Stimulated activated CD8-positive, alpha-beta memory T cell treated with anti-CD3 and anti-CD28 coated beads, Interleukin-15, amount 100 ng/mL, for 24 hours (primary cell): ENCODE results near the gene SMCHD1.
"Not testable (repeated sequence)": the region's sequence is repeated elsewhere in the genome, so short reads cannot be mapped to it uniquely, and the experiment has no call there.

ENCODE experiments used
- DNase-seq: peaks from one replicate; pipeline ENCODE4 v3.0.0-alpha.2; 2020; ENCODE audit warnings: low read depth

The SMCHD1 gene

GRCh38 chr18:2818281-2818680 is 162.8 kb downstream of the SMCHD1 start:
- DNase-seq = no peak

- no peak for DNase-seq
Observed at GRCh38 chr18:2821695-2822094, 166.2 kb downstream of the SMCHD1 start.

- DNase-seq = no peak
Observed at GRCh38 chr18:2822213-2822921, 166.8 kb downstream of the SMCHD1 start.

GRCh38 chr18:2823202-2823601 is 167.7 kb downstream of the SMCHD1 start:
- DNase-seq = no peak

- no peak for DNase-seq
Observed at GRCh38 chr18:2823966-2824365, 168.4 kb downstream of the SMCHD1 start.

GRCh38 chr18:2824865-2825264 is 169.3 kb downstream of the SMCHD1 start:
- DNase-seq = no peak

GRCh38 chr18:2825613-2826175 is 170.2 kb downstream of the SMCHD1 start:
- DNase-seq = no peak

GRCh38 chr18:2826581-2826980 is 171.1 kb downstream of the SMCHD1 start:
- DNase-seq = no peak

GRCh38 chr18:2827061-2827460 is 171.5 kb downstream of the SMCHD1 start:
- no peak for DNase-seq

- not testable (repeated sequence) for DNase-seq
Observed at GRCh38 chr18:2836118-2836517, 180.6 kb downstream of the SMCHD1 start.

- not testable (repeated sequence) for DNase-seq
Observed at GRCh38 chr18:2837290-2837689, 181.8 kb downstream of the SMCHD1 start.

- DNase-seq = no peak
Observed at GRCh38 chr18:2839202-2839601, 183.7 kb downstream of the SMCHD1 start.

- DNase-seq = no peak
Observed at GRCh38 chr18:2840521-2840920, 185.0 kb downstream of the SMCHD1 start.

GRCh38 chr18:2843146-2843545 is 187.6 kb downstream of the SMCHD1 start:
- DNase-seq = no peak

- DNase-seq = no peak
Observed at GRCh38 chr18:2845172-2845571, 189.6 kb downstream of the SMCHD1 start.

GRCh38 chr18:2846636-2847316 is 191.2 kb downstream of the SMCHD1 start, which contains the start of gene EMILIN2:
EMILIN2 (plus strand) TSS chr18:2847006; CDS start chr18:2847189, 183 bp downstream.
- no peak for DNase-seq

- DNase-seq = no peak
Observed at GRCh38 chr18:2847317-2848246, 192.1 kb downstream of the SMCHD1 start.

GRCh38 chr18:2848247-2849246 is 193.0 kb downstream of the SMCHD1 start:
- DNase-seq = no peak

GRCh38 chr18:2850816-2851215 is 195.3 kb downstream of the SMCHD1 start:
- DNase-seq = no peak

- DNase-seq = no peak
Observed at GRCh38 chr18:2851771-2852170, 196.2 kb downstream of the SMCHD1 start.

- not testable (repeated sequence) for DNase-seq
Observed at GRCh38 chr18:2852460-2852859, 196.9 kb downstream of the SMCHD1 start.
